Loucy (cell line): ENCODE measurements around the gene FOXP1.

ENCODE experiments used
- H2AFZ ChIP-seq: fragments of 200-600 bp; sonication (generic); 2 replicates; pipeline ENCODE4 v1.6.0; 2016; ENCODE audit warnings: antibody characterized with exemption, mild to moderate bottlenecking, low read length, moderate library complexity
- H3F3A ChIP-seq: fragments of 200-600 bp; 2 replicates; pipeline ENCODE4 v1.6.0; 2016; ENCODE audit warnings: antibody characterized with exemption, low read depth, mild to moderate bottlenecking
- H3K27me3 ChIP-seq: fragments of 200-600 bp; sonication (generic); 2 replicates; pipeline ENCODE4 v1.6.1; 2014; ENCODE audit warnings: low read length, mild to moderate bottlenecking; ENCODE audit not compliant: insufficient read depth, poor library complexity, severe bottlenecking
- H3K36me3 ChIP-seq: fragments of 200-600 bp; sonication (generic); 2 replicates; pipeline ENCODE4 v1.6.1; 2016; ENCODE audit warnings: low read length; ENCODE audit not compliant: insufficient read depth
- H3K4me1 ChIP-seq: fragments of 200-600 bp; sonication (generic); 2 replicates; pipeline ENCODE4 v1.5.1; 2014; ENCODE audit warnings: low read length, mild to moderate bottlenecking; ENCODE audit not compliant: insufficient read depth, poor library complexity, severe bottlenecking
- H3K4me2 ChIP-seq: fragments of 200-600 bp; sonication (generic); 2 replicates; pipeline ENCODE4 v1.6.0; 2014; ENCODE audit warnings: antibody characterized with exemption, low read length, low read depth, mild to moderate bottlenecking; ENCODE audit not compliant: poor library complexity, severe bottlenecking
- H3K4me3 ChIP-seq: fragments of 200-600 bp; sonication (generic); 2 replicates; pipeline ENCODE4 v1.5.1; 2014; ENCODE audit warnings: low read length, mild to moderate bottlenecking, mixed read lengths; ENCODE audit not compliant: poor library complexity, severe bottlenecking
- H3K79me2 ChIP-seq: fragments of 200-600 bp; sonication (generic); 2 replicates; pipeline ENCODE4 v1.6.1; 2014; ENCODE audit warnings: low read length; ENCODE audit not compliant: insufficient read depth
- H3K9ac ChIP-seq: fragments of 200-600 bp; sonication (generic); 2 replicates; pipeline ENCODE4 v1.6.0; 2014; ENCODE audit warnings: mild to moderate bottlenecking, low read depth, low read length, moderate library complexity; ENCODE audit not compliant: poor library complexity, severe bottlenecking
- H3K9me2 ChIP-seq: fragments of 200-600 bp; sonication (generic); replicated peaks from 2 replicates; pipeline ENCODE4 v1.6.1; 2016; ENCODE audit warnings: low read depth, low read length, mixed read lengths
- H3K9me3 ChIP-seq: fragments of 200-600 bp; sonication (generic); 2 replicates; pipeline ENCODE4 v1.6.1; 2014; ENCODE audit warnings: mild to moderate bottlenecking, antibody characterized with exemption, low read length, low read depth; ENCODE audit not compliant: insufficient read depth
- H4K20me1 ChIP-seq: fragments of 200-600 bp; sonication (generic); 2 replicates; pipeline ENCODE4 v1.6.0; 2014; ENCODE audit warnings: antibody characterized with exemption, low read length, mild to moderate bottlenecking; ENCODE audit not compliant: insufficient read depth, poor library complexity, severe bottlenecking
- EZH2phosphoT487 ChIP-seq: fragments of 200-600 bp; IDR thresholded peaks from 2 replicates; pipeline ENCODE4 v1.6.1; 2018; ENCODE audit warnings: antibody characterized with exemption, mild to moderate bottlenecking, moderate library complexity, borderline replicate concordance
- TF ChIP-seq, protein P1 (sequence below): fragments of 200-600 bp; sonication (generic); conservative IDR thresholded peaks from 2 replicates; pipeline ENCODE4 v1.5.1; 2014; ENCODE audit warnings: mild to moderate bottlenecking, antibody characterized with exemption, low read length

The FOXP1 gene

DNA sequence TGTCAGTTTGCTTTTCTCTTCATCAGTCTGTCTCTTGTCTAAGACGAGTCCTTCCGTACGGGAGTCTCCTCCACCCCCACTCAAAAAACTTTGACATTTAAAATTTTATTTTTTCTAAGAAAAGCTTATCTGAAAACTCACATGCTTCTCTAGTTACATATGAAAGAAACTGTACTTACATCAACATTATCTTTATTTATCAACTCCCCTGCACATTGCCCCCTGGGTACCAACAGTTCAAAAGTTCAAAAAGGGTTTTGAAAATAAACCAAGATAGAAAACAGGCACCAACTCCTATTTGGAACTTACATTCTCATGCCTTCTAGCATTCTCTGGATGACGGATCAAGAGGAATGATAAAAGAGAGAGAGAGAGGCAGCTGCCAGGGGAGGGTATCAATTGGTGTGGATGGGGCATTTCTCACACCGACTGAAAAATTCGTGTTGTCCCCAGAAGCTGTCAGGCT lies 182.5 kb downstream of the FOXP1 start:
- no peaks in the 10 kb centered on the region for H3K9me3 ChIP-seq
- H3K79me2 ChIP-seq = peaks cover 32% of the 10 kb centered on the region
- H3K9ac ChIP-seq = no peak overlapping the region
- H3K4me2 ChIP-seq = no peak overlapping the region
- no peak for TF ChIP-seq EZH2phosphoT487
- TF ChIP-seq, protein P1, sequence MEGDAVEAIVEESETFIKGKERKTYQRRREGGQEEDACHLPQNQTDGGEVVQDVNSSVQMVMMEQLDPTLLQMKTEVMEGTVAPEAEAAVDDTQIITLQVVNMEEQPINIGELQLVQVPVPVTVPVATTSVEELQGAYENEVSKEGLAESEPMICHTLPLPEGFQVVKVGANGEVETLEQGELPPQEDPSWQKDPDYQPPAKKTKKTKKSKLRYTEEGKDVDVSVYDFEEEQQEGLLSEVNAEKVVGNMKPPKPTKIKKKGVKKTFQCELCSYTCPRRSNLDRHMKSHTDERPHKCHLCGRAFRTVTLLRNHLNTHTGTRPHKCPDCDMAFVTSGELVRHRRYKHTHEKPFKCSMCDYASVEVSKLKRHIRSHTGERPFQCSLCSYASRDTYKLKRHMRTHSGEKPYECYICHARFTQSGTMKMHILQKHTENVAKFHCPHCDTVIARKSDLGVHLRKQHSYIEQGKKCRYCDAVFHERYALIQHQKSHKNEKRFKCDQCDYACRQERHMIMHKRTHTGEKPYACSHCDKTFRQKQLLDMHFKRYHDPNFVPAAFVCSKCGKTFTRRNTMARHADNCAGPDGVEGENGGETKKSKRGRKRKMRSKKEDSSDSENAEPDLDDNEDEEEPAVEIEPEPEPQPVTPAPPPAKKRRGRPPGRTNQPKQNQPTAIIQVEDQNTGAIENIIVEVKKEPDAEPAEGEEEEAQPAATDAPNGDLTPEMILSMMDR = no peak
- H3K36me3 ChIP-seq = no peaks in the 10 kb centered on the region
- no peaks in the 10 kb centered on the region for H4K20me1 ChIP-seq
- H3K27me3 ChIP-seq = no peaks in the 10 kb centered on the region
- no peak overlapping the region for H2AFZ ChIP-seq
- no peak overlapping the region for H3K4me3 ChIP-seq
- H3F3A ChIP-seq = no peaks in the 10 kb centered on the region
- peaks cover 21% of the 10 kb centered on the region for H3K4me1 ChIP-seq
- no peaks in the 10 kb centered on the region for H3K9me2 ChIP-seq

DNA sequence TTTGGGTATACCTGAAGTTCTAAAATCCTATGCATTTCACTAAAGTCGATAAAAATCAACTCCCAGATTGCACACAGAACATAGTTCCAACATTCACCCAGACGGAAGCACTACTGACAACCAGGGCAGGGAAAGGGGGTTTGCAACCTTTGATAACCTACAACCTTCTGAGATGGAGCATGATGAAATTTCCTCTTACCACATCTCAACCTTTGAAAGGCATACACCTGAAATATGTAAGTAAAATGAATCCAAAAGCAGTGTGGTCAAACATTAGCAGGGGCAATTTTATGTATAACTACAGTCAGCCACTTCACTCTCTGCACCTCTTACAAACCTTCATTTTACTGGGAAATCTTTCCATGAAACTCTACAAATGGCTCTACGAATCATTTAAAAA lies 184.1 kb downstream of the FOXP1 start:
- Histone ChIP-seq H3F3A (no peaks in the 10 kb centered on the region), H3K9ac (no peak overlapping the region), H2AFZ (no peak overlapping the region), H3K36me3 (no peaks in the 10 kb centered on the region), H3K4me2 (no peak overlapping the region), H3K9me3 (no peaks in the 10 kb centered on the region), H3K9me2 (no peaks in the 10 kb centered on the region), H3K79me2 (peaks cover 33% of the 10 kb centered on the region), H3K4me1 (peaks cover 30% of the 10 kb centered on the region), H3K4me3 (no peak overlapping the region), H3K27me3 (no peaks in the 10 kb centered on the region), H4K20me1 (no peaks in the 10 kb centered on the region)
- no peak for TF ChIP-seq EZH2phosphoT487
- TF ChIP-seq, protein P1 = no peak

DNA sequence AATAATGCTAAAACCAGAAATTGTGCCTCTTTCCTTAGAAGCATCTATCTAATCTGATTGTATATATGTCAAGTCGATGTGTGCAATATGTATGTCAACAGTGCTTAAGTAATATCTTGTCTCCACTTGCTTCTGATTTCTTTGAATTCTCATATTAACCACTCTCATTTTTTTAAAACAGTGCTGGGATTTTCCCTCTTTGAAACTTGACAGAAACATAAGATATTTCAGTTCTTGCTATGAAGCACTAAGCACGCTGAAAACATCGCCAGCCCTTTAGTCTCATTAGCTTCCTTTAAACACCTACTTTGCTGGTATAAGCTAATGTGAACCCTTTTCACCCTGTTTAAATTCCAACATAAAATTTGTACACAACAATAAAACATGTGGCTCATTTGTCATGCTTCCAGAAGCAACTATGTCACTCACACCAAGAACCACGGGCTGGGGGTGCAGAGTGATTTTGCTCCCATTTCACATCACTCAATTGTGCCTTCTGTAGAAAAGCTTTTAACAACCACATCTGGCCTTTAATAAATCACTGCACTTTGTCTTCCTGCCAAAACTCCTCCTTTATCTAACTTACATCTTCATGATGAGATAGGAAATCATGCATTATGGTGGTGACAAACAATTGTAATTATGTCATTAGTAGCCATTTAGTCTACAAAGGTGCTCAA lies 185.2 kb downstream of the FOXP1 start:
- Histone ChIP-seq H3K9me2 (no peaks in the 10 kb centered on the region), H3K9me3 (no peaks in the 10 kb centered on the region), H3K79me2 (peaks cover 38% of the 10 kb centered on the region), H3K9ac (no peak overlapping the region), H3K4me2 (no peak overlapping the region), H3F3A (no peaks in the 10 kb centered on the region), H4K20me1 (no peaks in the 10 kb centered on the region), H3K27me3 (no peaks in the 10 kb centered on the region), H2AFZ (no peak overlapping the region), H3K4me3 (no peak overlapping the region), H3K4me1 (peaks cover 30% of the 10 kb centered on the region), H3K36me3 (no peaks in the 10 kb centered on the region)
- TF ChIP-seq, protein P1 = no peak
- TF ChIP-seq EZH2phosphoT487 = no peak
